GM06990 (cell line): ENCODE data around the gene SLC39A1.

Source experiments
- DNase-seq: peaks from one replicate; pipeline ENCODE4 v3.0.0-alpha.2; 2011; ENCODE audit not compliant: insufficient read length; ENCODE audit errors: extremely low read depth
- H3K27me3 ChIP-seq: replicated peaks from 2 replicates; pipeline ENCODE4 v1.6.0; 2011; ENCODE audit warnings: low read length; ENCODE audit not compliant: control insufficient read depth, insufficient read depth
- H3K36me3 ChIP-seq: 2 replicates; pipeline ENCODE4 v1.5.1; 2011; ENCODE audit warnings: low read length; ENCODE audit not compliant: control insufficient read depth, insufficient read depth
- H3K4me3 ChIP-seq: replicated peaks from 2 replicates; pipeline ENCODE4 v1.5.1; 2011; ENCODE audit warnings: low read depth, mild to moderate bottlenecking, control low read depth, low read length
- TF ChIP-seq, protein P1 (sequence below): IDR thresholded peaks from 2 replicates; pipeline ENCODE4 v1.5.1; 2011; ENCODE audit warnings: low read length, control low read depth, mild to moderate bottlenecking, inconsistent platforms; ENCODE audit not compliant: insufficient read depth, poor library complexity, severe bottlenecking

SLC39A1 gene

DNA sequence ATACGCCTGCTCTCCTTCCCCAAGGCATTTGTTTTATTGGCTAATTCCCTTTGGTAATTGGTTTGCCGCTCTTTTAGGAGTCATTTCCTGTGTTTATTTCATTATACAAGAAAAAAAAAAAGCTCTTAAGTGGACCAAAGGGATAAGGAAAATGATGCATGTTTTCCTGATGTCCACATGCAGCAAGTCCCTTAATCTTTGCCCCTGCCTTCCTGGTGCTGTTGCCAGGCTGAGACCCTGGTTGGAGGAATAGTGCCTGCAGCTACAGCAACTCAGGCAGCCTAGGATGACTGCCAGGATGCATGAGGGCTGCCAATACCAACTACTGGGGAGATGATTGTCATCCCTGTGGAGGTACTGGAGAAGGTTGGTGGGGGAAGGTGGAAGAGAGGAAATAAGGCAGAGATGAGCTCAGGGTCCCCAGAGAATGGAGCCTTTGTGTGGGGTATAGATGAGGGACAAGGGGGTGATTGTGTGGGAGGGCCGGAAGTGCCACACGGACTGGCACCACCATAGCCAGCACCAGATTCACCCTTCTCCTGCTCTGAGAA lies 34.5 kb downstream of the SLC39A1 start:
- H3K27me3 ChIP-seq, result no peaks in the 10 kb centered on the region
- H3K36me3 ChIP-seq, result peaks cover 26% of the 10 kb centered on the region
- H3K4me3 ChIP-seq, result no peak overlapping the region
- TF ChIP-seq, protein P1, sequence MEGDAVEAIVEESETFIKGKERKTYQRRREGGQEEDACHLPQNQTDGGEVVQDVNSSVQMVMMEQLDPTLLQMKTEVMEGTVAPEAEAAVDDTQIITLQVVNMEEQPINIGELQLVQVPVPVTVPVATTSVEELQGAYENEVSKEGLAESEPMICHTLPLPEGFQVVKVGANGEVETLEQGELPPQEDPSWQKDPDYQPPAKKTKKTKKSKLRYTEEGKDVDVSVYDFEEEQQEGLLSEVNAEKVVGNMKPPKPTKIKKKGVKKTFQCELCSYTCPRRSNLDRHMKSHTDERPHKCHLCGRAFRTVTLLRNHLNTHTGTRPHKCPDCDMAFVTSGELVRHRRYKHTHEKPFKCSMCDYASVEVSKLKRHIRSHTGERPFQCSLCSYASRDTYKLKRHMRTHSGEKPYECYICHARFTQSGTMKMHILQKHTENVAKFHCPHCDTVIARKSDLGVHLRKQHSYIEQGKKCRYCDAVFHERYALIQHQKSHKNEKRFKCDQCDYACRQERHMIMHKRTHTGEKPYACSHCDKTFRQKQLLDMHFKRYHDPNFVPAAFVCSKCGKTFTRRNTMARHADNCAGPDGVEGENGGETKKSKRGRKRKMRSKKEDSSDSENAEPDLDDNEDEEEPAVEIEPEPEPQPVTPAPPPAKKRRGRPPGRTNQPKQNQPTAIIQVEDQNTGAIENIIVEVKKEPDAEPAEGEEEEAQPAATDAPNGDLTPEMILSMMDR, result no peak
- no peak for DNase-seq

DNA sequence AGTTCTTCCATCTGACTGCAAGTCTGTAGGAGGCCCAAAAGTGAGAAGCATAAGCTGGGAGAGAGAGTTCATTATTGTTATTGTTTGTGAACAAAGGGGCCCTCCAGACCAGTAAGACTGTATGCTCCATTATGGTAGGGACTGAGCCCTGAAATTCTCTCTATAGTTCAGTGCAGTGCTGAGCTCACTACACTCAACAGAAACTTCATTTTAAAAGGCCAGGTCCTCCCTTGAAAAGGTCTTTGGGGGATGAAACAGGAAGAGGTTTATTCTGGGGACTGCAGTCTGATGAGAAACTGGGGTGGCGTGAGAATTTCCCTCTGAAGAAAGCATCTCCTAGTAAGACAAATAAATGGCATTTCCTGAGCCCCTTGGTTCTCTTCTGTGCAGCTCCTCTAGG lies 35.1 kb downstream of the SLC39A1 start:
- no peaks in the 10 kb centered on the region for H3K27me3 ChIP-seq
- no peak for DNase-seq
- peaks cover 20% of the 10 kb centered on the region for H3K36me3 ChIP-seq
- TF ChIP-seq, protein P1, result no peak
- H3K4me3 ChIP-seq, result no peak overlapping the region

DNA sequence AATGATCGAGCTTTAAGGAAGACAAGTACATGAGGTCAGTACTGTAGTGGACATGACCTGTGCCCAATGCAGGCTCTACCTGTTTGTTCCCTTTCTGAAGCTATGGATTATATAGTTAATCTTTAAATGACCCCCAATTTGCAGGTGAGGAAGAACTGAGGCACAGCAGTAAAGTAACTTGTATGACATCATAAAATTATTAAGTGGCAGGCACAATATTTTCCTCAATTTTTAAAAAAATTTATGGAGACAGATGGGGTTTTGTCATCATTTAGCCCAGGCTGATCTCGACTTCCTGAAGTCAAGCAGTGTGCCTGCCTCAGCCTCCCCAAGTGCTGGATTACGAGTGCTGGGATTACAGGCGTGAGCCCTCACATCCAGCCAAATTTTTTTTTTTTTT lies 36.9 kb downstream of the SLC39A1 start:
- Histone ChIP-seq H3K4me3 (no peak overlapping the region), H3K36me3 (peaks cover 10% of the 10 kb centered on the region), H3K27me3 (no peaks in the 10 kb centered on the region)
- no peak for DNase-seq
- TF ChIP-seq, protein P1, result no peak

DNA sequence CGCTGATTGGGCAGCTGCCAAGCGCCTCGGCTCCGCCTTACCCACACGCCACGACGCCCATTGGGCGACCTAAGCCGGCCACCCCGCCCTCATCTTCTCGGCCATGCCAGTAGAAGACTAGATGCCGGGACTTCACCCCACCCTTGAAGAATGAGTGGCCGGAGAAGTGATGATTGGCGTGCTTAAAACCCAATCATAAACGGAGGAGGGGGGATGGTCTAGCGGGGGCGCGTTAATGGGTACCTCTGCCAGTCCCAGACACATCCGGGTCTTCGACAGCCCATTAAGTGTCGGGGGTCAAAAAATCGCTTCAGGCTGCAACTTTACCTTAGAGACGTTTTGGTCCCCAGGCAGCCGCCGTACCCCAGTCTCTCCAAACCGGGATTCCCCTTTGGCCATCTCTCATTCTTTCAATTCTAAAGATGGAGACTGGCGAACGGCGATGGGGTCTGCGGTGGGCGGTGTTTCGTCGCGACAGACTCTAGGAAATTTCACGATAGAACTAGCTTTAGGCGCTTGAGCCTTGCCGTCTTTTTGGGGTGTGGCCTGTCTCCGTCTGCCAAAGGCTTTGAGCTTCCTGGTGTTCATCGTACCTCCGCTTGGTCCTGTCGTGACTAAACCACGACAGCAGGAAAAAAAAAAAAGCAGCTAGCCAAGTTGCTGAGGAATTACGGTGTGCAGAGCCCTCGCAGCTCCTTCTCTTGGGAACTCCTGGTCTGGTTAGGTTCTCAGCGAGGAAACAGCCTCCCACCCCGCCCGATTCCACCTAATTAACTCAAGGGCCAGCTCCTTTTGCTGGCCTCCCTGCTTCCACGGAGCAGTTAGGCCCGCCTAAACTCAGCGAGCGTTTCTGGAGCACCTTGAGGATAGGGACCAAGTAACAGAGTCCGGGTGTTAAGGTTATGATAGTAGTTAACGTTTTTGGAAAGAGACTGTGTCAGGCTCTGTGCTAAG lies 40.1 kb downstream of the SLC39A1 start, which contains the start of gene GATAD2B:
GATAD2B (minus strand) TSS at position 1 of the 954 bp plus-strand sequence. CDS start 94,625 bp downstream, outside the sequence.
- Histone ChIP-seq H3K27me3 (no peaks in the 10 kb centered on the region), H3K4me3 (peak within 1 kb of the TSS; percentile 82)

DNA sequence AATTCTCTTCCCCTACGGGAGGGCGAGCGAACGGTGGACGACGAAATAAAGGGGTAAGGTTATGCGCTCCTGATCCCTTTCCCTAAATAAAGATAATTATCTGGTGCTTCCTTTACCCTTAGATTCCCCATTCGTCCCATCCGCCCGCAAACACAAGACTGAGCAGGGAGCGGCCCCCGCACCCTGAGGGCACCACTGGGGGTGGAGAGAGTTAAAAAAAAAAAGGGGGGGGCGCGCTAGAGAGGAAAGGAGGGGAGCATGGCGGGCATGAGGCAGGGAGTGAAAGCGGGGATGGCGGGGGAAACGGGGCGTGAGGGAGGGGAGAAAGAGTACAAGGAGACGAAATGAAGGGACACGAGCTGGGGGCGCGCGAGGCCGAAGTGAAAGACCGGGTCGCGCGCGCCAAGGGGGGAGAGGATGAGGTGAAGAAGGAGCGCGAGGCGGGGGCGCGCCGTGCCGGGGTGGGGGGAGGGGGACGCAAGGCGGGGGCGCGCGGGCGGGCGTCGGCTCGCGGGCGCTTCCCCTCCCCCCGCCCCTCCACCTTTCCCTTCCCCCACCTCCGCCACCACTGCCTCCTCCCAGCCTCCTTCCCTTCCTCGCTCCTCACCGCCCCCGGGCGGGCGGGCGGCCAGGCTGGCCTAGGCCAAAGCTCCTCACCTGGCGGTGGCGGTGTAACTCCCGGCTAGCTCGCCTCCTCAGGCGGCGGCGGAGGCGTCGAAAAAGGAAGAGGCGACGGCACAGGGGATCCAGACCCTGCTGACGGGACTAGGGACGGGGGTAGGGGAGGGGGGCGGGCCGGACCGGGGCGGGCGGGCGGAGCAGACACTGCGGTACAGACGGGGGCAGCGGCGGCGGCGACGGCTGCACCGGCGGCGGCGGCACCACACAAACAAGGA lies 41.0 kb downstream of the SLC39A1 start:
- peak overlapping the region; percentile 71 for H3K4me3 ChIP-seq
- TF ChIP-seq, protein P1, result peak; percentile 48
- no peaks in the 10 kb centered on the region for H3K36me3 ChIP-seq
- no peaks in the 10 kb centered on the region for H3K27me3 ChIP-seq
- no peak for DNase-seq

More for the DNA sequence above, 40.1 kb downstream of the SLC39A1 start, which contains the start of gene GATAD2B:
- DNase-seq, result peak; percentile 98
- no peaks in the 10 kb centered on the region for H3K36me3 ChIP-seq
- TF ChIP-seq, protein P1, result no peak
